ENCODE results near the gene DSCAML1.

DSCAML1 gene

GRCh38 chr11:117441146-117441975 is 355.7 kb downstream of the DSCAML1 start:
- in situ Hi-C loops (cut with MboI; ENCODE audit: low sequenced_read_pairs) = loop anchor here (25.0 kb wide), 1 partner anchor 346 kb away; the partner anchor contains the start of gene DSCAML1

- in situ Hi-C loops (cut with MboI; ENCODE audit: low sequenced_read_pairs) = loop anchor here (25.0 kb wide), 1 partner anchor 347 kb away; the partner anchor contains the start of gene DSCAML1
These were observed 356.8 kb downstream of the DSCAML1 start for GRCh38 chr11:117440258-117440657.

DNA sequence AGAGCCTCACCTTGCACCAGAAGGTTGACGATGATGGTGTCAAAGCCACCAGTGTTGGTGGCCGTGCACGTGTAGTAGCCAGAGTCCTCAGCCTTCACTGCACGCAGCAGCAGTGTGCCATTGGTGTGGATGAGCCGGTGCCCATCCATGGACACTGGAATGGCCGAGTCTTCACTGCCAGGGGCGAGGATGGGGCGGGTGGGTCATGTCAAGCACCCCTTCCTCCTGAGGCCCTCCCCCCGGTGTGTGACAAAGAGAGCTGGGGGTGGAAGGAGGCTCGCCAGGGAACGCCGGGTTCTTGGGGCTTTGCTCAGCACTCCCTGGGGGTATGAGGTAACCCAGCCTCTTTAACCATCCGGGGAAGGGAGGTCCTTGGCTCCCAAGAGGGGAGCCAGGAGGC is 357.8 kb downstream of the DSCAML1 start:
- in situ Hi-C loops (cut with MboI; ENCODE audit: low sequenced_read_pairs) = loop anchor here (25.0 kb wide), 1 partner anchor 348 kb away; the partner anchor contains the start of gene DSCAML1

- in situ Hi-C loops (cut with MboI; ENCODE audit: low sequenced_read_pairs) = loop anchor here (25.0 kb wide), 1 partner anchor 349 kb away; the partner anchor contains the start of gene DSCAML1
These were observed 358.5 kb downstream of the DSCAML1 start for GRCh38 chr11:117438371-117439000.

GRCh38 chr11:117437791-117438130 is 359.3 kb downstream of the DSCAML1 start:
- in situ Hi-C loops (cut with MboI; ENCODE audit: low sequenced_read_pairs) = loop anchor here (25.0 kb wide), 1 partner anchor 350 kb away; the partner anchor contains the start of gene DSCAML1

GRCh38 chr11:117437041-117437790 is 359.8 kb downstream of the DSCAML1 start:
- in situ Hi-C loops (cut with MboI; ENCODE audit: low sequenced_read_pairs) = loop anchor here (25.0 kb wide), 1 partner anchor 350 kb away; the partner anchor contains the start of gene DSCAML1

DNA sequence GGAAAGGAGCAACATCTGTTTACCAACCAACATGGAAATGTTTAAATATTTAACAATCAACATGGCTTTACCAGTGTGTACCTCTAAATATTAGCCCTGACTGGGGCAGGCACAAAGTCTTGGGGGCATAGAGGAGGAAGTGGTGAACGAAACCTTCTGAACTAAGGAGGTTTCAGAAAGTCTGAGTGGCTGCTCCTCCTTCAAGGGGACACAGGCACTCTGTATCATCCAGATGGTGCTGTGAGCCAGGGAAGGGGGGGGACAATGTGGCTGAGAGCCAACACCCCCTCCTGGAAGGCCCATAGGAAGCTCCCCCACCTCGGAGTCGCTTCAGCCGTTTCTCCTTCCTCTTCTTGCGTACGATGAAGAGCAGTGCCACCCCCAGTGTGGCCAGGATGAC is 361.7 kb downstream of the DSCAML1 start:
- in situ Hi-C loops (cut with MboI; ENCODE audit: low sequenced_read_pairs) = loop anchor here (25.0 kb wide), 1 partner anchor 352 kb away; the partner anchor contains the start of gene DSCAML1

DNA sequence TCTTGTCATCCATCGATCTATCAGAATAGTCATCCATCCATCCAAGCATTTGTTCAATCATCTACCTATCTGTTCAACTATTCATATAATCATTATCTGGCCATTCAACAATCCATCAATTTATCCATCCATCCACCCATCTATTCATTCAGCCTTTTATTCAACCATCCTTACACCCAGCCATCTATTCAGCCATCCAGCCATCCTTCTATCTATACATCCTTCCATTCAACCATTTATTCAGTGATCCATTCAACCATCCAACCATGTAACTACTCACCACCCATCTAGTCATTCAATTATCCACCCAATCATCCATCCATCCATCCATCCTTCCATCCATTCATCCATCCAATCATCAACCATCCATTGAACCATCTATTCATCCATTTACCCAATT is 362.5 kb downstream of the DSCAML1 start:
- in situ Hi-C loops (cut with MboI; ENCODE audit: low sequenced_read_pairs) = loop anchor here (25.0 kb wide), 1 partner anchor 353 kb away; the partner anchor contains the start of gene DSCAML1

- in situ Hi-C loops (cut with MboI; ENCODE audit: low sequenced_read_pairs) = loop anchor here (25.0 kb wide), 1 partner anchor 354 kb away; the partner anchor contains the start of gene DSCAML1
These were observed 363.3 kb downstream of the DSCAML1 start for GRCh38 chr11:117433717-117434116.

- in situ Hi-C loops (cut with MboI; ENCODE audit: low sequenced_read_pairs) = loop anchor here (25.0 kb wide), 1 partner anchor 356 kb away; the partner anchor contains the start of gene DSCAML1
These were observed 365.6 kb downstream of the DSCAML1 start for GRCh38 chr11:117431436-117431835.

- in situ Hi-C loops (cut with MboI; ENCODE audit: low sequenced_read_pairs) = loop anchor here (25.0 kb wide), 1 partner anchor 357 kb away; the partner anchor contains the start of gene DSCAML1
These were observed 366.6 kb downstream of the DSCAML1 start for GRCh38 chr11:117430293-117430955.

- in situ Hi-C loops (cut with MboI; ENCODE audit: low sequenced_read_pairs) = loop anchor here (25.0 kb wide), 1 partner anchor 358 kb away; the partner anchor contains the start of gene DSCAML1
These were observed 368.2 kb downstream of the DSCAML1 start for GRCh38 chr11:117428856-117429229.

DNA sequence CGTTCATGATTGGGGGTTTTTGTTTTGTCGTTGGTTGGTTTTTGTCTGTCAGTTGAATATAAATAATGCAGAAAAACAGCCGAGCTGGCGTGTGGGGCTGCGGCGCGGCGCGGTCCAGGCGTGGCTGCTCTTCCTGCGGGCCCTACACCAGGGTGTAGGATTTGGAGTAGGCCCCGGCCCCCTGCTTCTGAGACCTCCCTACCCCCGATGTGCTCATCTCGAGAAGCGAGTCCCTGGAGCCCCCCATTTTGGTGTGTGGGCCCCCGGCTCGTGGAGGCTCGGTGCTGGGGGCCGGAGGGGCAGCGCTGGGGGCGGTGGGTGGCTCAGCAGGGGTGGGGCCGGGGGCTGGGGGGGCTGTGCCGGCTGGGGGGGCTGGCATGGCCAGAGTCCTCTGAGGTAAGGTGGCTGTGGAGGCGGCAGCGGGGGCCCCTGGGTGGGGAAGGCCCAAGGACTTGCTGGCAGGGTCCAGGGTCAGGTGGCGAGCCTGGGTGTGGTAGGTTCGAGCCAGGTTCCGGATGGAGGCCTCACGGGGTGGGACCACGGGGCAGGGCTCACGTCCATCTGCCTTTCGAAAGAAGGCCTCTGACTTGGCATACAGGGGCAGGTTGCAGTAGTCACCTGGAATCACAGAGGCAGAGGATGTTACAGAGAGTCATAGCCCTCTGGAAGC is 368.7 kb downstream of the DSCAML1 start:
- in situ Hi-C loops (cut with MboI; ENCODE audit: low sequenced_read_pairs) = loop anchor here (25.0 kb wide), 1 partner anchor 359 kb away; the partner anchor contains the start of gene DSCAML1

- in situ Hi-C loops (cut with MboI; ENCODE audit: low sequenced_read_pairs) = loop anchor here (25.0 kb wide), 1 partner anchor 360 kb away; the partner anchor contains the start of gene DSCAML1
These were observed 369.6 kb downstream of the DSCAML1 start for GRCh38 chr11:117427356-117427874.

DNA sequence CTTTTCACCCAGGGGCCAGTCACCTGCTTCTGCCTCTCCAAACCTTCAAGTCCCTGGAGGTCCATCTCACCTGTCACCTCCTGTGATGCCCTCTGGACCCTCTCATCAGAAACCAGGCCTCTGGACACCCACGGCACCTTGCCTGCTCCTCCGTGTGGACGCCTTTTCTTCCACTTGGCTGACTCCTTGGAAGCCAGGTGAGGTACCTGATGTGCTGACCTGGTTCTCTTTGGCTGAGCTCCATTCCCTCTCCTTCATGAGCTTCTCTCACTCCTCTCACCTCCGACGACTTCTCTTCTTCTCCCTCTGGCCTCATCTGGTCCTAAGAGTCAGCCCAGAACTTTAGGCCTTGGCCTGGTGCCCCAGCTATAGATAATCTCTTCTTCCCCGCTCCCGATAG is 370.1 kb downstream of the DSCAML1 start:
- in situ Hi-C loops (cut with MboI; ENCODE audit: low sequenced_read_pairs) = loop anchor here (25.0 kb wide), 1 partner anchor 360 kb away; the partner anchor contains the start of gene DSCAML1

DNA sequence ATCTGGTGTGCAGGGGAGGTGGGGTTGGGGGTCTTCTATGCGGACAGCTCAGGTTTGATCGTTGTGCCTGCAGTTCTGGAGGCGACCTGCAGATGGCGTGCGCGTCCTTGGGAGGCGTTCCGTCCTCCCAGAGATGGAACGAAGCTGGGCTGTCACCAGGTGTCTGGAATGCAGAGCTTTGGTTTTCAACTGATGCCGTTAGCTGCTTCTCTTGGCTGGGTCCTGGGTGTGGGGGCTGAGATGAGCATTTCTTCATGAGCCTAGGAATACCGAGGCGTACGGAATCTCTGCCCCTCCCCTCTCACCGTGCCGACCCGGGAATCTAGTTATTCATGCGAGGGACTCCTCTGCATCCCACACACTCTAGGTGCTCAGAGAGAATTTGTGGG is 370.7 kb downstream of the DSCAML1 start:
- in situ Hi-C loops (cut with MboI; ENCODE audit: low sequenced_read_pairs) = loop anchor here (25.0 kb wide), 1 partner anchor 361 kb away; the partner anchor contains the start of gene DSCAML1

DNA sequence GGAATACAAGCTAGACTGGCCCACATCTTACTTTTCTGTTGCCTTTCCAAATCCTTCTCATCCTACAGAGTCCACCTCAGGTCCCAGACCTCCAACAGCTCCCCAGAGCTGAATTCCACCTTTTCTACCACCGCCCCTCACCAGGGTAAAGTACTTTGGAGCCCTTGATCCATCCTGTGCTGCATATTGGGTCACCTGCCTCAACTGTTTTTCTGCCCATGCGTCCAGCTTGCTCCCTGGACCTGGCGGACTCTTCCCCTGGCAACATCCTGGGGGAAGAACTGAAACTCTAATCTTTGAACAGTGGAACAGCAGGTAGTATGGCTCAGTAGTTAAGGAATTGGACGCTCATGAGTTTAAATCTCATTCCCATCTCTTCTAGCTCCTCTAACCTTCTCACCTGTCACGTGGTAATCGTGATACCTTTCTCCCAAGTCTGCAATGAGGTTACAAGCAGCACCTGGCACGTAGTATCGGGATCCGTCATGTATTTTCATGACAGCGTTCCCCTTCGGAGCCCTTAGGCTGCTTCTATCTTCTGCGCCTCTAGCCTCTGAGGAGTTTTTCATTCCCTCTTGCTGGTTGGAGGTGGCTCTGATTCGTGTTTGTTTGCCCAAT is 371.2 kb downstream of the DSCAML1 start:
- in situ Hi-C loops (cut with MboI; ENCODE audit: low sequenced_read_pairs) = loop anchor here (25.0 kb wide), 1 partner anchor 362 kb away; the partner anchor contains the start of gene DSCAML1

DNA sequence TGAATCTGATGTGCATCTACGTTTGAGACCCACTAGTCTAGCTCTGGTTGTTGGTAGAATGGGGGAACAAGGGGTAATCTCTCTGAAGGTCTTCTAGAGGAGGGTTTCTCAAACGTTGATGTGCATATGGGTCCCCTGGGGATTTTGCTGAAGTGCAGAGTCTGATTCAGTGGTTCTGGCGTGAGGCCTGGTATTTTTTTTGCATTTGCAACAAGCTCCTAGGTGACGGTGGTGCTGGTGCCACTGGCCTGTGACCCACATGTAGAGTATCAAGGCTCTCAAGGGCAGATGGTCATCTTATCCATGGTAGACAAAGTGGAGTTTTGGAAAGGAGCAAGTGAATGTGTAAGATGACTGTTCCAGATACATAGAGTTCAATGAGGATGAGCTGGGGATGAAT is 372.2 kb downstream of the DSCAML1 start:
- in situ Hi-C loops (cut with MboI; ENCODE audit: low sequenced_read_pairs) = loop anchor here (25.0 kb wide), 1 partner anchor 363 kb away; the partner anchor contains the start of gene DSCAML1

Measured in HL-60/S4 treated with phorbol 12-myristate 13-acetate at 8.2 ng/mL for 4 days and 3 days (cell line).